PC-9 (cell line): ENCODE results near the gene KIF3C.
"Not testable (repeated sequence)": the region's sequence is repeated elsewhere in the genome, so short reads cannot be mapped to it uniquely, and the experiment has no call there.

Source experiments
- CTCF ChIP-seq: fragments of 200-600 bp; sonication (generic); conservative IDR thresholded peaks from 2 replicates; pipeline ENCODE4 v1.6.1; 2017; ENCODE audit warnings: mixed run types, antibody characterized with exemption, mild to moderate bottlenecking, moderate library complexity
- EZH2 ChIP-seq: fragments of 200-600 bp; sonication (generic); IDR thresholded peaks from 2 replicates; pipeline ENCODE4 v1.8.0; 2017; ENCODE audit warnings: antibody characterized with exemption, low read depth

DNA sequence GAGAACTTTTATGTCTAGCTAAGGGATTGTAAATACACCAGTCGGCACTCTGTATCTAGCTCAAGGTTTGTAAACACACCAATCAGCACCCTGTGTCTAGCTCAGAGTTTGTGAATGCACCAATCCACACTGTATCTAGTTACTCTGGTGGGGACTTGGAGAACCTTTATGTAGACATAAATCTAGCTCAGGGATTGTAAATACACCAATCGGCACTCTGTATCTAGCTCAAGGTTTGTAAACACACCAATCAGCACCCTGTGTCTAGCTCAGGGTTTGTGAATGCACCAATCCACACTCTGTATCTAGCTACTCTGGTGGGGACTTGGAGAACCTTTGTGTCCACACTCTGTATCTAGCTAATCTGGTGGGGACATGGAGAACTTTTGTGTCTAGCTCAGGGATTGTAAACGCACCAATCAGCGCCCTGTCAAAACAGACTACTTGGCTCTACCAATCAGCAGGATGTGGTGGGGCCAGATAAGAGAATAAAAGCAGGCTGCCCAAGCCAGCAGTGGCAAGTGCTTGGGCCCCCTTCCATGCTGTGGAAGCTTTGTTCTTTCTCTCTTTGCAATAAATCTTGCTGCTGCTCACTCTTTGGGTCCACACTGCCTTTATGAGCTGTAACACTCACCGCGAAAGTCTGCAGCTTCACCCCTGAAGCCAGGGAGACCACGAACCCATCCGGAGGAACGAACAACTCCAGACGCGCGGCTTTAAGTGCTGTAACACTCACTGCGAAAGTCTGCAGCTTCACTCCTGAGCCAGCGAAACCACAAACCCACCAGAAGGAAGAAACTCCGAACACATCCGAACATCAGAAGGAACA is 66.1 kb downstream of the KIF3C start:
- TF ChIP-seq CTCF, EZH2: not testable (repeated sequence)
